ENCODE results near the gene USB1.

DNA sequence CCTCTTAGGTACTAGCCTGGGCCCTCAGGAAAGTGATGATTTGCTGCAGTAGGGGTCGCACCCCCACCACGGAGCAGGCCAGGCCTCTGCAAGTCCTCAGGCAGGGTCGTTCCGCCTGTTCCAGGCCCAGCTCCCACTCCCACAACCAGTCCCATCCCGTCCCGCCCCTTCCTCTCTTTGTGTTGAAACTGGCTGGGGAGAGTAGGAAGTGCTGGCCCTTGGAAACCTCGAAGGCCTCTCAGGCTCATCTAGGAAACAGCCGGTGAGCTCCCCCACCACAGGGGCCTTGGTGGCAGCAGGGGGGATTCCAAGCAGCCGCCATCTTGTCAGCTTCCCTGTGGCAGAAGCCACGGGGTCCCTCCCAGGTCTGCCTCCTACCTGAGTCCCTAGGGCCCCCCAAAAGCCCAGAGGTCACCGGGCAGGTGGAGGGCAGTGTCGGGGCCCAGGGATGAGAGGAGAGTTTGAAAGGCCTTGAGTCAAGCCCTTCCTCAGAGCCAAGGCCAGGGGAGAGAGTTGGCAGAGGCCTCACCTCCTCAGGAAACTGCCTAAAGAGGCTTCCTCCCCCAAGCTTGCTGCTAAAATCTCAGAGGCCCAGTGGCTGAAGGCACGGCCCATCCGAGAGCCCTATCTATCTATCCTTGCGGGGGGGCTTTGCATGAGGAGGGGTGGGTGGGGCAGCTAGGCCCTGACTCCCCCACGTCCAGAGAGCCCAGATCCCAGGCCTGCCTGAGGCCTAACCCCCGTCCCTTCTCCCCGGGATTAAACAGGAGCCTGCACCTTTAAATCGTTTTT, 46.5 kb downstream of the USB1 start:
- TF ChIP-seq GABPA (IDR thresholded peaks at IDR 0.05 in 1 of 2, conservative IDR thresholded peaks at IDR 0.05 in 1 of 2), result no peak
- TF ChIP-seq, protein P1, sequence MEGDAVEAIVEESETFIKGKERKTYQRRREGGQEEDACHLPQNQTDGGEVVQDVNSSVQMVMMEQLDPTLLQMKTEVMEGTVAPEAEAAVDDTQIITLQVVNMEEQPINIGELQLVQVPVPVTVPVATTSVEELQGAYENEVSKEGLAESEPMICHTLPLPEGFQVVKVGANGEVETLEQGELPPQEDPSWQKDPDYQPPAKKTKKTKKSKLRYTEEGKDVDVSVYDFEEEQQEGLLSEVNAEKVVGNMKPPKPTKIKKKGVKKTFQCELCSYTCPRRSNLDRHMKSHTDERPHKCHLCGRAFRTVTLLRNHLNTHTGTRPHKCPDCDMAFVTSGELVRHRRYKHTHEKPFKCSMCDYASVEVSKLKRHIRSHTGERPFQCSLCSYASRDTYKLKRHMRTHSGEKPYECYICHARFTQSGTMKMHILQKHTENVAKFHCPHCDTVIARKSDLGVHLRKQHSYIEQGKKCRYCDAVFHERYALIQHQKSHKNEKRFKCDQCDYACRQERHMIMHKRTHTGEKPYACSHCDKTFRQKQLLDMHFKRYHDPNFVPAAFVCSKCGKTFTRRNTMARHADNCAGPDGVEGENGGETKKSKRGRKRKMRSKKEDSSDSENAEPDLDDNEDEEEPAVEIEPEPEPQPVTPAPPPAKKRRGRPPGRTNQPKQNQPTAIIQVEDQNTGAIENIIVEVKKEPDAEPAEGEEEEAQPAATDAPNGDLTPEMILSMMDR (IDR thresholded peaks at IDR 0.05; ENCODE audit: low read depth, low read length, missing input control), result no peak
- TF ChIP-seq, protein P2, sequence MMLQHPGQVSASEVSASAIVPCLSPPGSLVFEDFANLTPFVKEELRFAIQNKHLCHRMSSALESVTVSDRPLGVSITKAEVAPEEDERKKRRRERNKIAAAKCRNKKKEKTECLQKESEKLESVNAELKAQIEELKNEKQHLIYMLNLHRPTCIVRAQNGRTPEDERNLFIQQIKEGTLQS (IDR thresholded peaks at IDR 0.05), result no peak
- no peak for TF ChIP-seq YY1 (IDR thresholded peaks at IDR 0.05)
- no peak for TF ChIP-seq EGR1 (IDR thresholded peaks at IDR 0.05; ENCODE audit: low read depth in 2 of 2)
- no peak for TF ChIP-seq JUND (IDR thresholded peaks at IDR 0.05)
- no peak for TF ChIP-seq MAX (IDR thresholded peaks at IDR 0.05)
- TF ChIP-seq RAD21 (IDR thresholded peaks at IDR 0.05), result no peak
- TF ChIP-seq, protein P3, sequence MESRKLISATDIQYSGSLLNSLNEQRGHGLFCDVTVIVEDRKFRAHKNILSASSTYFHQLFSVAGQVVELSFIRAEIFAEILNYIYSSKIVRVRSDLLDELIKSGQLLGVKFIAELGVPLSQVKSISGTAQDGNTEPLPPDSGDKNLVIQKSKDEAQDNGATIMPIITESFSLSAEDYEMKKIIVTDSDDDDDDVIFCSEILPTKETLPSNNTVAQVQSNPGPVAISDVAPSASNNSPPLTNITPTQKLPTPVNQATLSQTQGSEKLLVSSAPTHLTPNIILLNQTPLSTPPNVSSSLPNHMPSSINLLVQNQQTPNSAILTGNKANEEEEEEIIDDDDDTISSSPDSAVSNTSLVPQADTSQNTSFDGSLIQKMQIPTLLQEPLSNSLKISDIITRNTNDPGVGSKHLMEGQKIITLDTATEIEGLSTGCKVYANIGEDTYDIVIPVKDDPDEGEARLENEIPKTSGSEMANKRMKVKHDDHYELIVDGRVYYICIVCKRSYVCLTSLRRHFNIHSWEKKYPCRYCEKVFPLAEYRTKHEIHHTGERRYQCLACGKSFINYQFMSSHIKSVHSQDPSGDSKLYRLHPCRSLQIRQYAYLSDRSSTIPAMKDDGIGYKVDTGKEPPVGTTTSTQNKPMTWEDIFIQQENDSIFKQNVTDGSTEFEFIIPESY (IDR thresholded peaks at IDR 0.05), result no peak
- TF ChIP-seq HNF4A (conservative IDR thresholded peaks at IDR 0.05), result no peak
- no peak for TF ChIP-seq TAF1 (conservative IDR thresholded peaks at IDR 0.05)

Measured in liver (tissue), 3 donors.